Astrocyte of the hippocampus (primary cell): ENCODE results near the gene TMEM150C.
"Not testable (repeated sequence)": the region's sequence is repeated elsewhere in the genome, so short reads cannot be mapped to it uniquely, and the experiment has no call there.

ENCODE experiments used
- DNase-seq: peaks from one replicate; pipeline ENCODE4 v3.0.0; 2011; ENCODE audit warnings: low read depth, low spot score

Gene TMEM150C

DNA sequence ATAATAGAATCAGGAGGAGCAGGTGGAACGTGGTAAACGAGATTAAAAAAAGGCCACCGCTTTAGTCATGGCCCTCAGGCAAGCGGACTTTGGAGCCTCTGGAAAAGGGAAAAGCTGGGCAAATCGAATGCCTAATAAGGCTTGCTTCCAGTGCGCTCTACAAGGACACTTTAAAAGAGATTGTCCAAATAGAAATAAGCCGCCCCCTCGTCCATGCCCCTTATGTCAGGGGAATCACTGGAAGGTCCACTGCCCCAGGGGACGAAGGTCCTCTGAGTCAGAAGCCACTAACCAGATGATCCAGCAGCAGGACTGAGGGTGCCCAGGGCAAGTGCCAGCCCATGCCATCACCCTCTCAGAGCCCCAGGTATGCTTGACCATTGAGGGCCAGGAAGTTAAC, 84.3 kb downstream of the TMEM150C start:
- DNase-seq, result not testable (repeated sequence)

DNA sequence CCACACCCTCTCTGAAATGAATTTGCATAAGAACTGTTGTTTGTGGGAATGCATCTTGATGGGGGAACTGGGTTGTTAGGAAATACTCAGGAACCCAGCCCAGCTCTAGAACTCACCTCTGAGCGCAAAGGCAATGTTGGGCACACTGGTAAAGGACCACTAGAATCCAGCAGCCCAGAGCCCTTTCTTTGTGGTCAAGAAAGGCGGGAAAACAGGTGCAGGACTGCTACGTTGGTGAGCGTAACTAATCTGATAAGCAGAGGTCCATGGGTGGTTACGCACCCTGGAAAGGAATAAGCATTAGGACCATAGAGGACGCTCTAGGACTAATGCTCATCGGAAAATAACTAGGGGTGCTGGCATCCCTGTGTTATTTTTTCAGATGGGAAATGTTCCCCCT, 85.9 kb downstream of the TMEM150C start:
- not testable (repeated sequence) for DNase-seq

DNA sequence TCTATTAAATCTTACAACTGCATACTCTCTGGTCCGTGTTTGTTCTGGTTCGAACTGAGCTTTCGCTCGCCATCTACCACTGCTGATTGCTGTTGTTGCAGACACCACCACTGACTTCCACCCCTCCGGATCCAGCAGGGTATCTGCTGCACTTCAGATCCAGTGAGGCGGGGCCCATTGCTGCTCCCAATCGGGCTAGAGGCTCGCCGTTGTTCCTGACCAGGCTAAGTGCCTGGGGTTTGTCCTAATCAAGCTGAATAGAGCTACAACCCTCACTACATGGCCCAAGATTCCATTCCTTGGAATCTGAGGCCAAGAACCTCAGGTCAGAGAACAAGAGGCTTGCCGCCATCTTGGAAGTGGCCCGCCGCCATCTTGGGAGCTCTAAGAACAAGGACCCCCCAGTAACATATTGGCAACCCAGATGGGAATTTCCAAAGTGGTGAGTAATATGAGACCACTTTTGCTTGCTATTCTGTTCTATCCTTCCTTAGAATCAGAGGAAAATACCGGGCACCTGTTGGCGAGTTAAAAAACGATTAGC, 88.1 kb downstream of the TMEM150C start:
- no peak for DNase-seq

DNA sequence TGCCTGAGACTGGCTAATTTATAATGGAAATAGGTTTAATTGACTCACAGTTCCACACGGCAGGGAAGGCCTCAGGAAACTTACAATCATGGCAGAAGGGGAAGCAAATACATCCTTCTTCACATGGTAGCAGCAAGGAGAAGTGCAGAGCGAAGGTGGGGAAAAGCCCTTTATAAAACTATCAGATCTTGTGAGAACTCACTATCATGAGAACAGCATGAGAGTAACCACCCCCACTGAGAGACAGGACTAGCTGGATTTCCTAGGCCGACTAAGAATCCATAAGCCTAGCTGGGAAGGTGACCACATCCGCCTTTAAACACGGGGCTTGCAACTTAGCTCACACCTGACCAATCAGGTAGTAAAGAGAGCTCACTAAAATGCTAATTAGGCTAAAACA, 88.7 kb downstream of the TMEM150C start:
- not testable (repeated sequence) for DNase-seq

DNA sequence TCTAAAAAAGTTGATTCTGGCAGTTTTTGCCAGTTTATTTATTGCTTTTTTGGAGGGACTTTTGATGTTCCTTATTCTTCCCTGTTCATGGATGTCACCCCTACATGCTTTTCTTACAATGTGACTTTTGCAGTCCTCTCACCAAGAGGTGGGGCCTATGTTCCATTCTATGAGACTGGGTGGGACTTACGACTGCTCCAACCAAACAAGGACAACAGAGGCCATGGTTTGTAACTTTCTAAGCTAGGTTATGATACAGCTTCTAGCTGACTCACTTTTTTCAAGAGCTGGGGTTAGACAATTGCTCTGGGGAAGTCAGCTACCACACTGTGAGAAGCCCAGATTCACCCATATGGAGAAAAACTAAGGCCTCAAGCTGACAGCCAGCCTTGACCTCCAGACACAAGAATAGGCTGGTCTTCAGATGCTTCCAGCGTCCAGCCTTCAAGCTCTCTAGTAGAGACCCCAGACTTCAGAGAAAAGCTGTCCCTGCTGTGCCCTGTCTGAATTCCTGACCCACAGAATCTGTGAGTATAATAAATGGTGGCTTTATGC, 91.9 kb downstream of the TMEM150C start:
- DNase-seq, result peak; percentile 63

DNA sequence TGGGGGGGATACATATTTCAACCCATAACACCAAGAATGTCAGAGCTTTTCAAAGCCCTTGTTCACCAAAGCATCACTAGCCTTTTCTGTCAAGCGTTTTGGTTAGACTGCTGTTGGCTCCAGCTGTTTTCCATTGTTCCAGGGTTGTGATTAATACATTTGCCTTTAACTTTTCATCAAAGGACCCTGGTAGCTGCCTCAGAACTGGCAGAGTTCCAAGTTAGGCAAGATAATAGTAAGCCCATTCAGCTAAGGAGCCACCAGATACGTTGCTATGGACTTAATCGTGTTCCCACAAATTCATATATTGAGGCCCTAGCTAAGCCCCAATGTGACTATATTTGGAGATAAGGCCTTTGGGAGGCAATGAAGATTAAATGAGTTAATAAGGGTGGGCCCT, 94.3 kb downstream of the TMEM150C start:
- DNase-seq, result peak; percentile 50

DNA sequence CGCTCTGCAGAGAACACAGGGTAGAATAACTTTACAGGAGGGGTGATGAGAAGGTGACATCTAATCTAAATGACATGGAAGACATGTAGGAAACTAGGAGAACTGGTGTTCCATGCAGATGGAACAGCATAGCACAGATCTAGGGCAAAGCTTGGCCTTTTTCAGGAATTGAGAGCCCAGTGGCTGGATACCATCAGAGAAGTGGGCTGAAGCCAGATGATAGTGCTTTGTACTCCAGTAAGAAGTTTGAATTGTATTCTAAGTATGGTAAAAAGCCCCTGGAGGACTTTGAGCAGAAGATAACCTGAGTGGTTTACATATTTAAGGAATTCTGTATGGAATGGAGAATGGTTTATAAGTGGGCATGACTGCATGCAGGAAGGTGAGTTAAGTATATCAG, 98.6 kb downstream of the TMEM150C start:
- no peak for DNase-seq

DNA sequence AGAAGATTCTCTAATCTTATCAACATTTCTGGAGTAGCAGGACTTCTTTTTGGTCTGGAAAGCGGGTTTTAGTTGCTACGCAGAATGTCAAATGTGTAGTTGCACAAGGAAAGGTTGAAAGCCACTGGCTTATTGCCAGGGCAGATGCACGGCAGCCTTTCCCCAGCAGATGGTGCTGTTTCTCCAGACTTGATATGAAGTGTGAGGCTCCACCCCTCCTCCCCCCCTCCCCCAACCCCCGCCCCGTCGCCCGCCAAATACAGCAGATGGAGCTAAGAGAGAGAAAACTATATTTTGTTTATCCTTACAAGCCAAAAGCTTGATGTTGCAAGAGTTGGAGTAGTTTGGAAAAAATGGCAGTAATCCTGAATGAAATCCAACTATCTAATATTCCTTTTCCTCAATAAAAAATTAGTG, 99.4 kb downstream of the TMEM150C start:
- DNase-seq, result peak; percentile 92

DNA sequence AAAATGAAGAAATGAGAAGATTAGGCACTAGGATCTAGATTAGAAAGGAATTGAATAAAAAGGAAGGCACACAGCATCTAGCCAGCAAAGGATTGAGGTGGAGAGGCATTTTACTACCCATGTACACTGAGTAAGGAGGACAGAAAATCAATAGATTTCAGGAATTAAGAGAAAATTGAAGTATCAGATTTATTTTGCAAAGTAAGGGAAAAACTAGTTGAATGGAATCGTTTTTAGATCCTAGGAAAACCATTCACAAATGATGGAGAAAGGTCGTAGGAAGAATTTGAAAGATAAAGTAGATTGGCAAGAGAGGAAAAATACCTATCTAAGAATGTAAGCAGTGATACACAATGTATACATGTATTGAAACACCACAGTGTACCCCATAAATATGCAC, 100.1 kb downstream of the TMEM150C start:
- no peak for DNase-seq

DNA sequence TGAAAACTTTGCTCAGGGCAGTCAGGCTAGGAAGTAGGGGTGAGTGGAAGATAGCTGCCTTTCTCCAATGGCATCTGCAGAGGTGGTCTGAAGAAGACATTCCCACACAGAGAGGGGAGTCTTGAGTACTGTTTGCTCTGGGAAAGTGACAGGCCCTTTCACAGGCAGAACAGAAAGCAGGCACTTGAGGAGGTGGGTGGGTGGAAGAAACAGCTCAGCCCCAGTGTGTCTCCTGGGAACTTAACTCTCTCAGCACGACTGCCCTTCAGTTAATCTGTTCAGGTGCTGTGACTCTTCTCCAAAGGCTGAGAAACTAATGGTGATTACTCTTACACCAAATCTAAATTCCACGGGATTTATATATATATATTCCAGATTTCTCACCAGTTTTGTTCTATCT, 103.1 kb downstream of the TMEM150C start:
- no peak for DNase-seq

DNA sequence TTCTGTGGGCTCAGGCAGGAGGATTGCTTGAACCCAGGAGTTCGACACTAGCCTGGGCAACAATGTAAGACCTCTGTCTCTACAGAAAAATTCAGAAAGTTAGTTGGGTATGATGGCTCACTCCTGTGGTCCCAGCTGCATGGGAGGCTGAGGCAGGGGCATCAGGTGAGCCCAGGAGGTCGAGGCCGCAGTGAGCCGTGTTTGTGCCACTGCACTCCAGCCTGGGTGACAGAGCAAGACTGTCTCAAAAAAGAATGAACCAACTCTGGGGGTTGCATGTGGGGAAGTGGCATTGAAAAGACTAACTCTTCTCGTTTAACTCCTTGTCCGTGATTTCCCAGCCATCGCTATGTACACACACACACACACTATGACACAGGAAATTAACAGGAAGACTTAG, 104.5 kb downstream of the TMEM150C start:
- no peak for DNase-seq

DNA sequence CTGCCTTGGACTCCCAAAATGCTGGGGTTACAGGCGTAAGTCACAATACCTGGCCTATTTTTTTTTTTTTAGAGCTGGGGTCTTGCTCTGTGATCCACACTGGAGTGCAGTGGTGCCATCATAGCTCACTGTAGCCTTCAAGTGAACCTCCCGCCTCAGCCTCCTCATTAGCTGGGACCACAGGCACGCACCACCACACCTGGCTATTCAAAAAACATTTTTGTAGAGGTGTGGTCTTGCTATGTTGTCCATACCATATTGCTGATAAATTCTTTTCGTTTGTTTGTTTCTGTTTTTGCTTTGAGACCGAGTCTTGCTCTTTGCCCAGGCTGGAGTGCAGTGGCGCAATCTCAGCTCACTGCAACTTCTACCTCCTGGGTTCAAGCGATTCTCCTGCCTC, 109.8 kb downstream of the TMEM150C start:
- no peak for DNase-seq

DNA sequence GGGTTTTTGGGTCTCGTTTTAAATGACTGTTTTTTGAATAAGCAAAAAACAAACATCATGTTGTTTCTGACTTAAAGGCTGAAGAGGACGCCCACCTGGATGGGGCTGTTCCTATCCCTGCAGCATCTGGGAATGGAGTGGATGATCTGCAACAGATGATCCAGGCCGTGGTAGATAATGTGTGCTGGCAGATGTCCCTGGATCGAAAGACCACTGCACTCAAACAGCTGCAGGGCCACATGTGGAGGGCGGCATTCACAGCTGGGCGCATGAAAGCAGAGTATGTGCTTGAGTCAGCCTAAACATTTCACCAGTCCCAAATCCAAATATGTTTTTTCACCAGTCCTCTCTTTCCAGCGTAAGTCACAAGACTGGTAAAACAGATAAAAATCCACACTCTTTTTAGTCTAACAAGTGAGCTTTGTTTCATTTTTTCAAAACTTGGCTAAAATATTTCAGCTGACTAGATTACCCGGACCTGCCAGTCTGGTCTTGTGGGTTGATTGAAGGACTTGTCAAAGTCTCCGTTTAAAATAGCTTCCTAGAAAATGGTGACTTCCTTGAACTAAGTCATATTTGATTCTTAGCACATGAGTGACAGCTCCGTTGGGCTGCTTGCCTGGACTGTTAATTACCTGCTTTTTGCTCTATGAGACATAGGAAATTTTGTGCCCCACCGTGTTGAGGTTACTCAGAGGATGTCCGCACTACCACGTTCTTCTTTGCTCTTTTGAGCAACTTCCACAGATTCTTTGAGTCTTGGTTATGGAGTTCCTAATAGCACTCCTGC, 110.6 kb downstream of the TMEM150C start:
- DNase-seq, result no peak

DNA sequence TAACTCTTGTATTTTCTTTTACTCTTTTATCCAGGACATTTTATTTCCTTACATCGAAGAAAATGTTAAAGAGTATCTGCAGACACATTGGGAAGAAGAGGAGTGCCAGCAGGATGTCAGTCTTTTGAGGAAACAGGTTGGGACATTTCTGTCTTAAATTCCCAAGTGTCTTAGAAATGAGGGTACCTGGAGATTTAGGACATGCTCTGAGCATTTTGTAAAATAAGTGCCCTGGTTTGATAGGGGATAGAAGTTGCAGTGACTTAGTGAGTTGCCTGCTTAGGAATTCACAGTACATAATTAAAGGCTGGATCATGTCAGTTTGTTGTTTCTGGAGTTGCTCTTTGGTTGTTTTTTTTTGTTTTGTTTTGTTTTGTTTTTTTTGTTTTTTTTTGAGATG, 113.9 kb downstream of the TMEM150C start:
- DNase-seq, result no peak

DNA sequence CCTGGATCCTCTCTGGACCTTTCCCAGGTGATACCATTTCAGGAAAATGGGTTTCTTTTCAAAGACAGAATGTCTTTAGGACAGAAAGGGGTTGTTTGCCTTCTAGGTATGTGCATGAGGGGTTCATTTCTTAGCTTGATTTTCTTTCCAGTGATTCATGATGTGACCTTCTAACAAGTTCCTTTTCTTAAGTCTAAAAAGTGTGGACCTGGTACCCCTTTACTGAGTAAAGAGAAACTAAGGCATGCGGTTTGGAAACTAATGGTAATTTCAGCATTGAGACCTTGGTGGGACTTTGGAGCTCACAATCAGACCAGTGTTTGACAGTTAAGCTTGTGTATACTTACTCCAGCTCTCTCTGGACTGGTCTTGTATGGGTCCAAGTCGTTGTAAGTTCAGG, 122.7 kb downstream of the TMEM150C start:
- DNase-seq, result no peak

DNA sequence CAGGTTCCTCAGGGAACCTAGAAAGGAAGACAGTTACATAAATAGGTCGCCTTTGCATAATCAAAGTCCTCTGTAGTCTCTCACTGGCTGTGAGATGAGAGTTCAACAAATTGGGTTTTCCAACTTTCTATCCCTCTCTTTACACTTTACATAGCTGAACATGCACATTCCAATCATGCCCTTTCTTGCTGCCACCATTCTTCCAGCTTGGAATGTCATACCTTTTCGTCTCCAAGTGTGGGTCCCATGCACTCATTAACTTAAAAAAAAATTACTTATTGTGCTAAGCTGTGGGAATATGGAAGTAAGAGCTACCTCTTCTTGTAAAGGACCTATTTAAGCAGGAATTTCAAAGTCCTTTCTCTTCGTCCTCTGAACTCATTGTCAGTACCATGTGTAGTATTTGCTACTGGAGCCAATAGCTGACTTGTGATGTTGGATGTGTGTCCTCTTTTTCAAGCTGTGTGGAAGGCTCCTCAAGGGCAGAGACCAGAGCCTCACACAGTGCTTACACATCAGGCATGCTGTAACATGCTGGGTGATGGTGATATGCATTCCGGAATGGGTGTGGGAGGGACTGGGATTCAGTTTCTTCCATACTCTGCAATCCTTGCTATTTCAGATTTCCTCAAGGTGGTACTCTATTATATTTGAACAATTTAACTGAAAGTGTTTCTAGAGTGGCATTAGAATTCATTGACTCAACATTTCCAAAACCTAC, 124.3 kb downstream of the TMEM150C start:
- peak; percentile 40 for DNase-seq

DNA sequence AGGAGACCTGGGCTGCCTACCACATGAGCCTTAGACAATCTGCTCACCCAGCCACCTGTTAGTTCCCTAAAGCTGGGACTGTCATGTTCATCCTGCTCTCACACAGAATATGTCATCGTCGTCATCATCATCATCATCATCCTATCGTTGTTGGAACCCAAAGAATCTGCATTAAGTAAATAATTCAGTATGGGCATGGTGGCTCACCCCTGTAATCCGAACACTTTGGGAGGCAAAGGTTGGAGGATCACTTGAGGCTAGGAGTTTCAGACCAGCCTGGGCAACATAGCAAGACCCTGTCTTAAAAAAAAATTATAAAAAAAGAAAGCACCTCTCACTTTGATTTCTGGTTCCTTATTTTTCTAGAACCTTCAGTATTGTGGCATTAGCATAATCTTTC, 125.0 kb downstream of the TMEM150C start:
- DNase-seq, result no peak

DNA sequence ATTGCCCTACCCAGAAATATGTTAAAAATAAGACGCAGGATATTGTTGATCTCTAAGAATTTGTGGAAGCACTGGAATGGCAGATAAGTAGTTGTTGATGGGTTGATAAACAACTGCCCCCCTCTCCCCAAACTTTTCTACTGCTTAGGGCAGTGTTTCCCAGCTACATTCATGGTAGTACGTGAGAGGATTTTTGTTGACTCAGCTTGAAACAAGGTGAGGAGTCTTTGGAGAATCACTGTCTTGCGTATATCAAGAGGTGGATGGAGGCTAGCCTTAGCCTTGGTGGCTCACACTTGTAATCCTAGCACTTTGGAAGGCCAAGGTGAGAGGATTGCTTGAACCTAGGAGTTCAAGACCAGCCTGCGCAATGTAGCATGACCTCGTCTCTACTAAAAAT, 125.7 kb downstream of the TMEM150C start:
- no peak for DNase-seq

DNA sequence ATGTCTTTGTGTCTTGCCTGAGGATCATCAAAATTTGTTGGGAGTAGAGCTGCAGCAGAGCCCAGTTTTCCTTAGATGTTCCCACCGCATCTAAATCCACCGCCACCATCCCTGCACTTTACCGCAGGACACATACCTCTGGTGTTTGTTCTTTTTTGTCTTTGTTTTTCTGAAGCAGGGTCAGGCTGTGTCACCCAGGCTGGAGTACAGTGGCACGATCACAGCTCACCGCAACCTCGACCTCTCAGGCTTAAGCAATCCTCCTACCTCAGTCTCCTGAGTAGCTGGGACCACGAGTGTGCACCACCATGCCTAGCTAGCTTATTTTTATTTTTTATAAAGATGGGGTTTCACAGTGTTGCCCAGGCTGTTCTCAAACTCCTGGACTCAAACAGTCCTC, 126.8 kb downstream of the TMEM150C start:
- DNase-seq, result no peak

DNA sequence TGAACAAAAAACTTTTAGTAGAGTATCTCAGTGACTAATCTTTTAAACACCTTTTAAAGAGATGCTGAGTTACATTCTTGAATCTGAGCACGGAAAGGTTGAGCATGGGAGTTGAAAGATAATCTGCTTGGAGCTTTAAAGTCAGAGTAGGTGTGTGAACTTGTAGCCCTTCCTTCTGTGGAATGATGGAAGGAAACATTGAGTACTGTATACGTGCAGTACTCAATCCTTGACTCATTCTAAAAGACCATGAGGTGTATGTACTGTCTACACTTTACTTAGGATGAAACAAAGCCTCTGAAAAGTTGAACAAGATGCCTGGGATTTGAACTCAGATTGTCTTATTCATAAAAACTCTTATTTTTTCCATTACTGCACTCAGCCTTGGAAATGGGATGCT, 128.0 kb downstream of the TMEM150C start:
- no peak for DNase-seq
